ENCODE results near the gene TLK2. TPM values are rescaled to one million over a fixed set of nuclear protein-coding genes. Genes with fewer than 3 reads are reported as not detected.
"Not testable (repeated sequence)": the region's sequence is repeated elsewhere in the genome, so short reads cannot be mapped to it uniquely, and the experiment has no call there.

TLK2 gene
- total RNA-seq, 6 experiments from 2014 or later = 29.0 to 40.9 (median 38.6) TPM

DNA sequence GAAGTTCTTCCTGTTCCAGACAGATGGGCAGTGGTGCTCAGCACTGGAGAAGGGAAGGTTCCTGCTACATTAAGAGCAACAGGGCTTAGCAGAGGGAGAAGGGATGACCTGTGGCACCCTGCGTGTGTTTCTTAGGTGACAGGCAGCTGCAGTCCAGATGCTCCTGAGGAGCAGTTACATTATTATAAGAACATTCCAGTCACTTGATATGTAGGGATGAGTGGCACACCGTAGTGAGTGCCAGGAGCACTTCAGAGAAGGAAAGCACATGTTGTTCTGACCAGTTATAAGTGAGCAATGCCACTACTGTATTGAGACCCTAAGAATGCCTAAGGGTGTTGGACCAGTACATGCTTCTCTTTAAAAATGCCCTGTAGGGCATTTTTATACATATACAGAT lies 108.9 kb downstream of the TLK2 start:
- DNase-seq = no peak
- Mint-ChIP-seq H3K27me3 (ENCODE audit: insufficient read depth) (peaks cover 2% of the 10 kb centered on the region), H3K36me3 (ENCODE audit: low read depth) (peaks cover 22% of the 10 kb centered on the region; the same call in 1 of the 2 replicates), H3K4me1 (ENCODE audit: low read depth) (peaks cover 9% of the 10 kb centered on the region), H3K9me3 (no peaks in the 10 kb centered on the region), H3K4me3 (no peak overlapping the region), H3K27ac (no peak overlapping the region)
- no peak for TF ChIP-seq CTCF (IDR thresholded peaks at IDR 0.05)

DNA sequence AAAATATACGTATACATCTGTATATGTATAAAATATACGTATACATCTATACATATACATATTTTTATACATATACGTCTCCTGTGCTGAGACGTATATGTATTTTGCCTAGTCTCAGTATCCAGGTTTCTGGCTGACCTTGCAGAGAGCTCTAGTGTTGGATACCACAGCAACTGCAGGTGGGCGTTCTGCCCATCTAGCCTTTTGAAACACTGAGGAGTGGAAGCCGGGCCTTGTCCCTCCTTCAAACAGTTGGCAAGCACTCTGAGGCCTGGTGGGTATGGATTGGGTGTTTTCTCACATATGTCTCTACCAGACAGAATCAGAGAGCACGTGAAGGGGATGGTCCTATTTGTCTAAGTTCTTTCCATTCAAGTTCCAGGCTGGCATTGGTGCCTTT lies 109.5 kb downstream of the TLK2 start:
- Mint-ChIP-seq H3K27ac (0 out of 2 replicates have a peak overlapping the region, but pooled peaks have one; percentile 18), H3K27me3 (ENCODE audit: insufficient read depth) (peaks cover 2% of the 10 kb centered on the region), H3K4me3 (no peak overlapping the region), H3K4me1 (ENCODE audit: low read depth) (peaks cover 11% of the 10 kb centered on the region), H3K36me3 (ENCODE audit: low read depth) (peaks cover 17% of the 10 kb centered on the region; the same call in 1 of the 2 replicates), H3K9me3 (no peaks in the 10 kb centered on the region)
- no peak for TF ChIP-seq CTCF (IDR thresholded peaks at IDR 0.05)
- no peak for DNase-seq

GRCh38 chr17:62591333-62591732 lies 112.7 kb downstream of the TLK2 start:
- peaks cover 2% of the 10 kb centered on the region for H3K27me3 Mint-ChIP-seq (ENCODE audit: insufficient read depth)
- no peak for DNase-seq
- no peak for TF ChIP-seq CTCF (IDR thresholded peaks at IDR 0.05)
- no peaks in the 10 kb centered on the region for H3K9me3 Mint-ChIP-seq
- H3K27ac Mint-ChIP-seq = no peak overlapping the region
- no peak overlapping the region for H3K4me3 Mint-ChIP-seq
- peaks cover 11% of the 10 kb centered on the region for H3K4me1 Mint-ChIP-seq (ENCODE audit: low read depth)
- H3K36me3 Mint-ChIP-seq (ENCODE audit: low read depth) = peaks cover 20% of the 10 kb centered on the region

DNA sequence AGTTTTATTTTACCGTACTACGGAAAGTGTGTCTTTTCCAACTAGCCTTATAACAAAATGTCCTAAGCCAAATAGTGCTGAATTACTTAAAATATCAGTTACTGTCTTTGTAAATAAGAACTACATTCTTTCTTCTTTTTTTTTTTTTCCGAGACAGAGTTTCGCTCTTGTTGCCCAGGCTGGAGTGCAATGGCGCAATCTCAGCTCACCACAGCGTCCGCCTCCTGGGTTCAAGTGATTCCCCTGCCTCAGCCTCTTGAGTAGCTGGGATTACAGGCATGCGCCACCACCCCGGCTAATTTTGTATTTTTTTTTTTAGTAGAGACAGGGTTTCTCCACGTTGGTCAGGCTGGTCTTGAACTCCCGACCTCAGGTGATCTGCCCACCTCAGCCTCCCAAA lies 113.2 kb downstream of the TLK2 start:
- Mint-ChIP-seq H3K4me1 (ENCODE audit: low read depth) (peaks cover 14% of the 10 kb centered on the region), H3K36me3 (ENCODE audit: low read depth) (peaks cover 25% of the 10 kb centered on the region)
- H3K9me3 Mint-ChIP-seq; H3K4me3 Mint-ChIP-seq; H3K27me3 Mint-ChIP-seq (ENCODE audit: insufficient read depth); H3K27ac Mint-ChIP-seq; DNase-seq: not testable (repeated sequence)

GRCh38 chr17:62592341-62593099 lies 113.9 kb downstream of the TLK2 start:
- Mint-ChIP-seq H3K27ac (peak overlapping the region; percentile 26; the same call in 1 of the 2 replicates), H3K4me3 (no peak overlapping the region), H3K4me1 (ENCODE audit: low read depth) (peaks cover 21% of the 10 kb centered on the region), H3K36me3 (ENCODE audit: low read depth) (peaks cover 32% of the 10 kb centered on the region), H3K27me3 (ENCODE audit: insufficient read depth) (peaks cover 2% of the 10 kb centered on the region), H3K9me3 (no peaks in the 10 kb centered on the region)
- TF ChIP-seq CTCF (IDR thresholded peaks at IDR 0.05) = peak; percentile 43; the same call in 1 of the 2 replicates
- no peak for DNase-seq

- no peak for TF ChIP-seq CTCF (IDR thresholded peaks at IDR 0.05)
- DNase-seq = no peak
- no peak overlapping the region for H3K27ac Mint-ChIP-seq
- H3K4me1 Mint-ChIP-seq (ENCODE audit: low read depth) = peaks cover 36% of the 10 kb centered on the region
- H3K4me3 Mint-ChIP-seq = no peak overlapping the region
- H3K9me3 Mint-ChIP-seq = no peaks in the 10 kb centered on the region
- H3K27me3 Mint-ChIP-seq (ENCODE audit: insufficient read depth) = peaks cover 2% of the 10 kb centered on the region; the same call in 1 of the 2 replicates
- H3K36me3 Mint-ChIP-seq (ENCODE audit: low read depth) = peaks cover 40% of the 10 kb centered on the region
Observed at GRCh38 chr17:62595484-62595883, 116.9 kb downstream of the TLK2 start.
